GM12873 (cell line): ENCODE measurements around the gene TFF1.

ENCODE experiments used
- TF ChIP-seq, protein P1 (sequence below): IDR thresholded peaks from 2 replicates; pipeline ENCODE4 v1.5.1; 2012; ENCODE audit warnings: low read depth, mild to moderate bottlenecking, moderate library complexity, low read length, control low read depth; ENCODE audit not compliant: insufficient read depth; ENCODE audit errors: missing control alignments

The TFF1 gene

DNA sequence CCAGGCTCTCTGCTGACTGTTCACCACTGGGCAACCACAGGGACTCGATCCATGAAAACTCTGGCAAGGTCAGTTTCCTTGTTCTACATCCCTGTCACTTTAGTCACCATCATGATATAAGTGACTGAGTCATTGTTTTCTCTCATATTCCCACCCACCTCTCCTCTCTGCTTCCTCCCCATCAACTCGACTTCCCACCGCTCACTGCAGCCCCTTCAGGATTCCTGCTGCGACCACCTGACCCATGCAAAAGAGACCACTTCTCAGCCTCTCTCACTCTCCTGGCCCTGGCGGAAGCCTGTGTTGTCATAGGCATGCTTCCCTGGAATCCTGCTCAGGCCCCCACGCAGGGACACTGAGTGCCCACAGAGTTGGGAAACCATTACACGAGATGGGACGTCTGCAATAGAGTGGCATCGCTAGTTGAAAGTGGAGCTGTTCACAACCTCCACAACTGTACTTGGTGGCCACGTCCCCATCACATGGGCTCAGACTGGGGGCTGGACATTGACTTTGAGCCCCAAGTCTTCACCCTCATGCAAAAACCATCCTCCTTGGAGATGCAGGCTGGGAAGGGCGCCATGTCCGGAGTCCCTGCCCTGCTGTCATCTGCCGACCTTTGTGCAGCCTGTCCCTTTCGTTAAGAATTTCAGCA, 13.8 kb downstream of the TFF1 start:
- TF ChIP-seq, protein P1, sequence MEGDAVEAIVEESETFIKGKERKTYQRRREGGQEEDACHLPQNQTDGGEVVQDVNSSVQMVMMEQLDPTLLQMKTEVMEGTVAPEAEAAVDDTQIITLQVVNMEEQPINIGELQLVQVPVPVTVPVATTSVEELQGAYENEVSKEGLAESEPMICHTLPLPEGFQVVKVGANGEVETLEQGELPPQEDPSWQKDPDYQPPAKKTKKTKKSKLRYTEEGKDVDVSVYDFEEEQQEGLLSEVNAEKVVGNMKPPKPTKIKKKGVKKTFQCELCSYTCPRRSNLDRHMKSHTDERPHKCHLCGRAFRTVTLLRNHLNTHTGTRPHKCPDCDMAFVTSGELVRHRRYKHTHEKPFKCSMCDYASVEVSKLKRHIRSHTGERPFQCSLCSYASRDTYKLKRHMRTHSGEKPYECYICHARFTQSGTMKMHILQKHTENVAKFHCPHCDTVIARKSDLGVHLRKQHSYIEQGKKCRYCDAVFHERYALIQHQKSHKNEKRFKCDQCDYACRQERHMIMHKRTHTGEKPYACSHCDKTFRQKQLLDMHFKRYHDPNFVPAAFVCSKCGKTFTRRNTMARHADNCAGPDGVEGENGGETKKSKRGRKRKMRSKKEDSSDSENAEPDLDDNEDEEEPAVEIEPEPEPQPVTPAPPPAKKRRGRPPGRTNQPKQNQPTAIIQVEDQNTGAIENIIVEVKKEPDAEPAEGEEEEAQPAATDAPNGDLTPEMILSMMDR: no peak

DNA sequence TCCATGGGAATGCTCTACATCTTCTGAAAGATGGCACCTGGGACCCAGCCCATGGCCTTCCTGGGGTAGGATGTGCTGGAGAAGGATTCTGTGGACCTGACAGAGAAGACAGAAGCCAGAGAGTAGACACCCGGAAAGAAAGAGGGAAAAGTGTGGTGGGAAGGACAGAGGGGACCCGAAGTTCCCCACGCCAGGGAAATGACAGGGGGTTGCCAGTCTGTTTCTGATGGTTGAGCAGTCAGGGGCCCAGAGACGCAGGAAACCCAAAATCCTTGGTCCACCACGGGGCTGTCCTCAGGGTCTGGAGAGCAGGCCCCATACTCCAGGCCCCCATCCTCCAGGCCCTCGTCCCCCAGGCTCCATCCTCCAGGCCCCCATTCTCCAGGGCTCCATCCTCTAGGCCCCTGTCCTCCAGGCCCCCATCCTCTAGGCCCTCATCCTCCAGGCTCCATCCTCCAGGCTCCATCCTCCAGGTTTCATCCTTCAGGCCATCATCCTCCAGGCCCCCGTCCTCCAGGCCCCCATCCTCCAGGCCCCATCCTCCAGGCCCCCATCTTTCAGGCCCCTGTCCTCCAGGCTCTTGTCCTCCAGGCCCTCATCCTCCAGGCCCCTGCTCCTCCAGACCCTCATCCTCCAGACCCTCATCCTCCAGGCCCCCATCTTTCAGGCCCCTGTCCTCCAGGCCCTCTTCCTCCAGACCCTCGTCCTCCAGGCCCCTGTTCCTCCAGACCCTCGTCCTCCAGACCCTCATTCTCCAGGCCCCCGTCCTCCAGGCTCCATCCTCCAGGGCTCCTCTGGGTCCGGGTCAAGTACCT, 14.5 kb downstream of the TFF1 start:
- TF ChIP-seq, protein P1: no peak

DNA sequence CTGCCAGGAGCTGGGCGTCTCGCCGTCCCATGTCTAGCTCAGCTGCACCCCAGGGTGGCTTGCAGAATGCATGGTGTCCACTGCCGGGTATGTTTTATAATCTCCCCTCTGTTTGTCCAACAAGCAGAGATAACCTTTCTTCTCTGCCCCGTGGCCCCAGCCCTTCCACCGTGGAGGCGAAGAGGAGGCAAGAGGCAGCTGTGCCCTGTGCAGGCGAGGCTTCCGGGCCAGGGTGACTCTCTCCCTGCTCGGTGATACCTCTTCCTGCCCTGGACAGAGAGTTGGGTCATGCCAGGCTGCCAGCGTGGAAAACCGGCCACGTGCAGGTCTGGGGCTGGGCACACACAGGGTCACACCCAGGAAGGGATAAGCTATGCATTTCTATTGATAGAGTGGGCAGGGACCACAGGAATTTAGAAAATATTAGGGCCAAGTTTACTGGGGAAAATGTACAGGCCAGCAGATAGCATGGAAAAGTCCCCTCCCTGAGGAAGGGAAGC, 15.4 kb downstream of the TFF1 start, which contains the start of gene TFF2:
Gene TFF2 (minus strand): TSS at position 68 of the 500 bp plus-strand sequence. CDS start 37 bp downstream, at position 31.
- TF ChIP-seq, protein P1: no peak

DNA sequence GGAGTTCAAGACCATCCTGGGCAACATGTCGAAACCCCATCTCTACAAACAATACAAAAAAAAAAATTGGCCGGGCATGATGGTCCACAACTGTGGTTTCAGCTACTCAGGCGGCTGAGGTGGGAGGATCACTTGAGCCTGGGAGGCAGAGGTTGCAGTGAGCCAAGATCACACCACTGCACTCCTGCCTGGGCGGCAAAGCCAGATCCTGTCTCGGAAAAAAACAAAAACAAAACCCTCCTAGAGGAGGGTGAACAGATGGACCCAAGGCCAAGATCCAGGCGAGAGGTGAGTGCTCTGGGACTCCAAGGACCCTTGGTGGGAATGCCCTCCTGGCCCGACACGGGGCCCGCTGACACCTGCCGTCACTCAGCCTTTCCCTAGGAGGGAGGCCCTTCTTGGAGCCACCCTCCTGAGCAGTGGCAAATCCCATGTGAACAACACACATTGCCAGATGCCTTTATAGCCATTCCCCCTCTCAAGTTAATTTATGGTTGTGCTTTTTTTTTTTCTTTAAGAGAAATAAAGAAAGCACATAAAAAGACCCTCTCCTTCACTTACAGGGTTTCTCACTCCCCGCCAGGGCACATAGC, 15.9 kb downstream of the TFF1 start:
- TF ChIP-seq, protein P1: no peak

DNA sequence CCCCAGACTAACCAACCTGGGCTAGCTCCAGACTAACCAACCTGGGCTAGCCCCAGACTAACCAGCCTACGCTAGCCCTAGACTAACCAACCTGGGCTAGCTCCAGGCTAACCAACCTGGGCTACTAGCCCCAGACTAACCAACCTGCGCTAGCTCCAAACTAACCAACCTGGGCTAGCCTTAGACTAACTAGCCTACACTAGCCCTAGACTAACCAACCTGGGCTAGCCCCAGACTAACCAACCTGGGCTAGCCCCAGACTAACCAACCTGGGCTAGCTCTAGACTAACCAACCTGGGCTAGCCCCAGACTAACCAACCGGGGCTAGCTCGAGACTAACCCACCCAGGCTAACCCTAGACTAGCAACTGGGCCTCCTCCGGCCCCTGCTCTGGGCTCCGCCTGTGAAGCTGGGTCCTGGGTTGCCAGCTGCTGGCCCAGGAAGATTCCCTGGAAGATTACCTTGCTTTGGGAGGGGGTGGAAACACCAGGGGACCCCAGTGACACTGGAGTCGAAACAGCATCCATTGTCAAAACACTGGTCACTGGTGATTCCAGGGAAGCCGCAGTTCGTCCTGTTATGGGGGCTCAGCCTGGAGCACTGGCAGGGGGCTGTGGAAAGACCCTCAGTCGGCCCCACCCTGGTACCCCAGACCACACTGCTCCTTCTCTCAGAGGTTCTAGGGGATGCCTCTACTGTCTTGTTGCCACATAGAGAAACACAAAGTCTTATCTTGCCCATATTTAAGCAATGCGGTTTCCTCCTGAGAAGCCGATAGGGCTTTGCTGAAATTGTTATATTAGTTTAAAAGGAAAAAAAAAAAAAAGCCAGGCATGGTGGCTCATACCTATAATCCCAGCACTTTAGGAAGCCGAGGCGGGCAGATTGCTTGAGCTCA, 16.7 kb downstream of the TFF1 start:
- TF ChIP-seq, protein P1: no peak

DNA sequence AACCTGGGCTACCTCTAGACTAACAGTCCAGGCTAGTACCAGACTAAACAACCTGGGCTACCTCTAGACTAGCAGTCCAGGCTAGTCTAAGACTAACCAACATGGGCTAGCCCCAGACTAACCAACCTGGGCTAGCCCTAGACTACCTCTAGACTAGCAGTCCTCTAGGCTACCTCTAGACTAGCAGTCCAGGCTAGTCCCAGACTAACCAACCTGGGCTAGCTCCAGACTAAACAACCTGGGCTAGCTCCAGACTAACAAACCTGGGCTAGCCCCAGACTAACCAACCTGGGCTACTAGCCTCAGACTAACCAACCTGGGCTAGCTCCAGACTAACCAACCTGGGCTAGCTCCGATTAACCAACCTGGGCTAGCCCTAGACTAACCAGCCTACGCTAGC, 17.6 kb downstream of the TFF1 start:
- TF ChIP-seq, protein P1: no peak
